HG03108 (cell line): Measurements from ENCODE around the gene EXOC3L4.
"Not testable (repeated sequence)": the region's sequence is repeated elsewhere in the genome, so short reads cannot be mapped to it uniquely, and the experiment has no call there.

Experiments
- ATAC-seq: cut with Tn5 transposase; IDR thresholded peaks from one replicate; pipeline ENCODE4 v1.9.1; 2021; ENCODE audit warnings: moderate library complexity; ENCODE audit not compliant: unreplicated experiment

The EXOC3L4 gene

GRCh38 chr14:103094406-103095209 is at the start of gene EXOC3L4:
Gene EXOC3L4 (plus strand): TSS chr14:103094725. CDS start chr14:103100220, 5,495 bp downstream.
- no peak for ATAC-seq

- ATAC-seq: no peak
These were observed 49.1 kb upstream of the EXOC3L4 start for GRCh38 chr14:103045371-103045869.

DNA sequence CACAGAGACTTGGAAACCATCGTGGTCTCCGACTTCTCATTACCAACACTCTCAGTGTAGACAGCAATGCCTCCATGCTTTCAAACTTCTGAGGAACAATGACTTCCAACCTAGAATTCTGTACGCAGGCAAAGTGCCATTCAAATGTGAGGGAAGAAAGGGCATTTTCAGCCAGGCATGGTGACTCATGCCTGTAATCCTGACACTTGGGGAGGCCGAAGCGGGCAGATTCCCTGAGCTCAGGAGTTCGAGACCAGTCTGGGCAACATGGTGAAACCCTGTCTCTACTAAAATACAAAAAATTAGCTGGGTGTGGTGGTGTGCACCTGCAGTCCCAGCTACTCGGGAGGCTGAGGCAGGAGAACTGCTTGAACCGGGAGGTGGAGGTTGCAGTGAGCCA is 47.1 kb upstream of the EXOC3L4 start:
- ATAC-seq: not testable (repeated sequence)

GRCh38 chr14:103050935-103051334 is 43.6 kb upstream of the EXOC3L4 start:
- no peak for ATAC-seq

- no peak for ATAC-seq
These were observed 42.1 kb upstream of the EXOC3L4 start for GRCh38 chr14:103052407-103052806.

- ATAC-seq: no peak
These were observed 38.8 kb upstream of the EXOC3L4 start for GRCh38 chr14:103055695-103056094.

GRCh38 chr14:103056322-103057027 is 38.0 kb upstream of the EXOC3L4 start:
- ATAC-seq: peak; percentile 2

GRCh38 chr14:103057028-103057371 is 37.5 kb upstream of the EXOC3L4 start:
- ATAC-seq: no peak

DNA sequence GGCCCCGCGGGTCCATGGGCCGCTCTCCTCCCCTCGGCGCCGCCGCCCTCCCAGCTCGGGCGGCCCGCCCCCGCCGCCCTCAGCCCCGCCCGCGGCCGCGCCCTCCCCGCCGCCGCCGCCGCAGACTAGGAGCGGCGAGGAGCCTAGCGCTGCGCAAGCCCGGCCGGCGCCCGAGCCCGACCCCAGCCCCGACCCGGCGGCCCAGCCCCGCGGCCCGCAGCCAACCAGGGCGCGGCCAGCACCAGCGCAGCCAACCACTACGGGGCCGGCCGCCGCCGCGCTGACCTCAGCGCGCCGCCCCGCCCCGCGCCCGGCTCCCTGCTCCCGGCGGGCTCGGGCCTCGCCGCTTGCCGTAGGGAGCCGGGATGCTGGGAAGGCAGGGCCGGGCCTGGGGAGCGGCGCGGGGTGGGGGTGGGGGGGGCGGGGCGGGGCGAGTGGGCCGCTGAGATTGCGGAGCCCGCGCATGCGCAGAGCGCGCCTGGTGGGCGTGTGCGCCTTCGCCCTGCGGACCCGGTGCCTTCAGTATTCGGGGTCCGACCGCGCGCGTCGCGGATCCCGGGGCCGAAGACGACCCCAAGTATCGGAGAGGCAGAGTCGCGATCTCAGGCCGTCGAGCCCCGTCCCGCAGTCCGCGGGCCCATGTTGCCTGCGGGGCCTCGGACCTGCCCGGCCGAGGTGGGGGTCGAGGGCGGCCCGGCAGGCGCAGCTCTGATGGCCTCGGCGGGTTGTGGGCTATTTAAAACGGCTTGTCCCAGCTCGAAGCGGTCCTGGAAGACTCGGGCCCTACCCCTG is 37.0 kb upstream of the EXOC3L4 start, which contains the start of gene CDC42BPB:
CDC42BPB (minus strand) TSS at position 178 of the 792 bp plus-strand sequence. CDS start 376 bp downstream, outside the sequence.
- ATAC-seq: peak; percentile 75

- no peak for ATAC-seq
These were observed 36.1 kb upstream of the EXOC3L4 start for GRCh38 chr14:103058164-103059055.

DNA sequence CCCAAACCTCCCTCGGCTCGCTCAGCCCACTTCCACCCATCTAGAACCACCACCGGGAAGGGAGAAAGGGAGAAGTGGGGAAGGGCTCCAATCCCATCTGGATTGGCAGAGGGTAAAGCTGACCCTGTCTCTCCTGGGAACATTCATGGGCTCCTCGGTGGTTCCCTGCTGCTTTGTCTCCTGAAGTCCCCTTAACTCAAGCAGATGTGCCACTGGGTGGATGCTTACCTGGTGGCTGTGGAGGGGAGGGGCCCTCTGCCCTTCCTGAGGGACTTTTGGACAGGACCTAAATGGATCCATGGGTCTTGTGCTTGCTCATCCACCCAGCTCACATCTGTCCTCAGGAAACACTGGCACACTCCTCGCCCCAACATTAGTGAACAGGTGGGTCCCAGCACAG is 35.0 kb upstream of the EXOC3L4 start:
- ATAC-seq: no peak

DNA sequence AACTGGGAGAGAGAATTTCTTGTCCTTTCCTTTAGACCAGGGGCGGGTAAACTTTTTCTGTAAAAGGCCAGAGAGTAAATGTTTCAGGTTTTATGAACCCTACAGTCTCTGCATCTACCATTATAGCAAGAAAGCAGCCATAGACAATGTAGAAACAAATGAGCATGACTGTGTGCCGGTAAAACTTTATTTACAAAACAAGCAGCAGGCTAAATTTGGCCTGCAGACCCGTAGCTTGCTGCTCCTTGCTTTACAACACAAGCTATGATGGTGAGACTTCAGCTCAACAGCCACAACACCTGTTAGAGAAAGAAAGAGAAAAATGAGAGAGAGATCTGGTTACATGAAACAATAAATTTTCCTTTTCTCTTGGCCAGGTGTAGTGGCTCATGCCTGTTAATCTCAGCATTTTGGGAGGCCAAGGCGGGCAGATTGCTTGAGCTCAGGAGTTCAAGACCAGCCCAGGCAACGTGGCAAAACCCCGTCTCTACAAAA is 33.0 kb upstream of the EXOC3L4 start:
- ATAC-seq: no peak

GRCh38 chr14:103064436-103064835 is 30.1 kb upstream of the EXOC3L4 start:
- ATAC-seq: no peak

- no peak for ATAC-seq
These were observed 29.5 kb upstream of the EXOC3L4 start for GRCh38 chr14:103064978-103065377.

DNA sequence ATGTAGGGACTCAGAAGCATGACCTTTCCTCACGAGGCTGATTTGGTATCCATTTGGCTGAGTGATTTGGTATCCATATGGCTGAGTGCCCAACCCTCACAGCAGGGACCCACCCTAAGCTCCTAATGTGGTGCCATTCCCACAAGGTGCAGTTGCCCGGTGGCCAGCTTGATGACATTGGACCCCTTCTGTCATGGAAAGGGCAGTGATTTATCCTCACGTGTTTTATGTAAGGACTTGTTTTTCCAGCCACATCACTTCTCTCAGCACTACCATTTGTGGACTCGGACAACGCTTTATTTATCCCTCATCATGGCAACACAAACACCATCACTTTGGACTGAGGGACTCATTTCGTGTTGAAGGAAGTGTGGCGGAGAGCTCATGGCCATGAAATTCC is 28.7 kb upstream of the EXOC3L4 start:
- ATAC-seq: no peak

- no peak for ATAC-seq
These were observed 28.1 kb upstream of the EXOC3L4 start for GRCh38 chr14:103066399-103066798.

- ATAC-seq: no peak
These were observed 27.1 kb upstream of the EXOC3L4 start for GRCh38 chr14:103067231-103067954.

DNA sequence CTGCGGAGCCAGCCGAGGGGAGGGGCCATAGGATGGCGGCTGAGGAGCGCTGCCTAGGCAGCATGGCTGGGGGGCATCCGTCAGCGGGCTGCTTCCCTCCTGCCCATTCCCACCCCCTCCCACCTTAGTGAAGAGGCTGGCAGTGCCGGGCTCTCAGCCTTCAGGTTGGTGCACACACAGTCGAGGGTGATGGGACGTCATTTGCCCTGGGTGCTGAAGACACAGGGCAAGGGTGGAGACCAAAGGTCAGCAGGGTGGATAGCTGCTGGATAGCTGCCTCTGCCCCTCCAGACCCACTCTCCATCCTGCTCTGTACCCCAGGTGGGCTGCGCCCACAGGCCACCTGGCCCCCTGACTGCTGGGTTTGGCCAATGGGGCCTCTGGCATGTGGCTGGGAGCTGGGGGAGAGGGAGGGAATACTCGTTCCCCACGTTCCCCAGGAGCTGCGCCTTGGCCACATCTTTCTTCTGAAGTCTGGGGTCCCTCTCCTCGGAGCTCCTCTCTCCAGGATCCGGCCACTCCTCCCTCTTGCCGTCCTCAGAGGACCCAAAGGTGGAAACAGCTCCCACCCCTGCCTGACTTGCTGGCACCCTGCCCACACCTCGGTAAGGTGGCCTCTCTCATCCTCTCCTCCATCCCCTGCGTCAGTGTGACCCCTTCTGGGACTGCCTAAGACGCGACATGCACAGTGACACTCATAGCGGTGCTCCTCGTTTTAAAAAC is 26.0 kb upstream of the EXOC3L4 start:
- ATAC-seq: no peak
